ENCODE data around the gene KIF1B. TPM values are rescaled to one million over a fixed set of nuclear protein-coding genes. Genes with fewer than 3 reads are reported as not detected.

KIF1B gene
- total RNA-seq, 1 experiment from 2014 or later, result 57.7 TPM

- H3K23me2 ChIP-seq (ENCODE audit: insufficient read length, low read depth, low read length, poor library complexity, severe bottlenecking), result no peaks in the 10 kb centered on the region
- no peak overlapping the region for H3K23ac ChIP-seq (ENCODE audit: insufficient read length, low read depth, low read length)
- no peak overlapping the region for H3K9ac ChIP-seq (ENCODE audit: extremely low read depth, insufficient read length, low read length)
- no peak overlapping the region for H3T11ph ChIP-seq (ENCODE audit: low read length)
- no peaks in the 10 kb centered on the region for H3K27me3 ChIP-seq (ENCODE audit: insufficient read depth, low read length)
- no peaks in the 10 kb centered on the region for H4K20me1 ChIP-seq (ENCODE audit: control insufficient read depth, insufficient read depth, insufficient read length)
- Mint-ChIP-seq H3K4me1 (peaks cover 9 to 12% of the 10 kb centered on the region in 2 experiments), H3K36me3 (ENCODE audit: insufficient read depth in 1 of 3, low read depth in 3 of 3) (peaks cover 7 to 14% (median 9%) of the 10 kb centered on the region in 3 experiments), H3K27me3 (ENCODE audit: low read depth) (no peaks in the 10 kb centered on the region), H3K9me3 (peaks cover 0 to 4% of the 10 kb centered on the region in 2 experiments; a peak in 1 of 5 replicates), H3K27ac (peak overlapping the region in 2 of 3 experiments; percentile 65 to 89; a peak in 3 of 7 replicates), H3K4me3 (no peak overlapping the region; a peak in 1 of 5 replicates)
- H3K4me2 ChIP-seq (ENCODE audit: insufficient read depth, insufficient read length, low read length), result no peak overlapping the region
- no peak overlapping the region for H2BK12ac ChIP-seq (ENCODE audit: insufficient read length, low read depth, low read length)
- no peak overlapping the region for H2AK5ac ChIP-seq (ENCODE audit: insufficient read length, low read length)
- no peak overlapping the region for H4K5ac ChIP-seq (ENCODE audit: insufficient read length, low read depth, low read length)
- H3K14ac ChIP-seq (ENCODE audit: insufficient read depth, low read length), result no peak overlapping the region
- no peaks in the 10 kb centered on the region for H3K79me2 ChIP-seq (ENCODE audit: insufficient read depth, low read length)
- no peaks in the 10 kb centered on the region for H3K9me3 ChIP-seq (ENCODE audit: control insufficient read depth, low read depth, low read length)
- H3K27ac ChIP-seq (ENCODE audit: insufficient read length, low read depth, low read length), result no peak overlapping the region
- no peak for DNase-seq
- no peak overlapping the region for H2AFZ ChIP-seq (ENCODE audit: low read length)
- no peak overlapping the region for H2BK20ac ChIP-seq (ENCODE audit: low read depth, low read length, poor library complexity, severe bottlenecking)
- H4K8ac ChIP-seq (replicated peaks; ENCODE audit: insufficient read length, low read depth, low read length), result no peak overlapping the region
- H3K18ac ChIP-seq (ENCODE audit: insufficient read length, low read depth, low read length), result no peak overlapping the region
- no peak overlapping the region for H3K56ac ChIP-seq (ENCODE audit: insufficient read length, low read depth, low read length)
- no CpG with 5 or more reads among the region's 3 CpGs for WGBS (ENCODE audit: extremely low coverage, insufficient read length, low lambda C conversion rate)
- no peak overlapping the region for H2BK15ac ChIP-seq (ENCODE audit: low read depth, low read length)
- H4K91ac ChIP-seq (ENCODE audit: insufficient read length, low read depth, low read length), result no peak overlapping the region
- H3K4ac ChIP-seq (ENCODE audit: low read depth, low read length), result no peak overlapping the region
- no peaks in the 10 kb centered on the region for H3K4me1 ChIP-seq (ENCODE audit: insufficient read depth, low read length)
- H2BK5ac ChIP-seq (ENCODE audit: insufficient read length, low read length), result no peak overlapping the region
- TF ChIP-seq, protein P1, sequence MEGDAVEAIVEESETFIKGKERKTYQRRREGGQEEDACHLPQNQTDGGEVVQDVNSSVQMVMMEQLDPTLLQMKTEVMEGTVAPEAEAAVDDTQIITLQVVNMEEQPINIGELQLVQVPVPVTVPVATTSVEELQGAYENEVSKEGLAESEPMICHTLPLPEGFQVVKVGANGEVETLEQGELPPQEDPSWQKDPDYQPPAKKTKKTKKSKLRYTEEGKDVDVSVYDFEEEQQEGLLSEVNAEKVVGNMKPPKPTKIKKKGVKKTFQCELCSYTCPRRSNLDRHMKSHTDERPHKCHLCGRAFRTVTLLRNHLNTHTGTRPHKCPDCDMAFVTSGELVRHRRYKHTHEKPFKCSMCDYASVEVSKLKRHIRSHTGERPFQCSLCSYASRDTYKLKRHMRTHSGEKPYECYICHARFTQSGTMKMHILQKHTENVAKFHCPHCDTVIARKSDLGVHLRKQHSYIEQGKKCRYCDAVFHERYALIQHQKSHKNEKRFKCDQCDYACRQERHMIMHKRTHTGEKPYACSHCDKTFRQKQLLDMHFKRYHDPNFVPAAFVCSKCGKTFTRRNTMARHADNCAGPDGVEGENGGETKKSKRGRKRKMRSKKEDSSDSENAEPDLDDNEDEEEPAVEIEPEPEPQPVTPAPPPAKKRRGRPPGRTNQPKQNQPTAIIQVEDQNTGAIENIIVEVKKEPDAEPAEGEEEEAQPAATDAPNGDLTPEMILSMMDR (conservative IDR thresholded peaks at IDR 0.05), result no peak
- H3K79me1 ChIP-seq (ENCODE audit: insufficient read depth, low read depth, low read length, poor library complexity, severe bottlenecking), result no peaks in the 10 kb centered on the region
- no peak overlapping the region for H2BK120ac ChIP-seq (ENCODE audit: low read depth, low read length, poor library complexity, severe bottlenecking)
These were observed 178.0 kb downstream of the KIF1B start for GRCh38 chr1:10388387-10388715.
